HCT116 (cell line): Measurements from ENCODE around the gene YWHAH. TPM values are rescaled to one million over a fixed set of nuclear protein-coding genes. Genes with fewer than 3 reads are reported as not detected.

Experiments used
- ATAC-seq: fragments of 200-7000 bp; cut with Tn5 transposase; 2 replicates; pipeline ENCODE4 v1.9.1; 2020; ENCODE audit warnings: mild to moderate bottlenecking, moderate library complexity
- BruUV-seq: library from RNA; stranded (reverse); fragments of 400-500 nt; replicated peaks from 2 replicates; lab custom pipeline; 2021; lab: Mats Ljungman, UMichigan
- CTCF ChIA-PET: fragments of 300-600 bp; sonication (Branson Sonifier 250); formaldehyde crosslinking; loops from one replicate; lab custom pipeline; 2021; ENCODE audit warnings: antibody characterized with exemption; lab: Charles Lee
- POLR2A ChIA-PET: fragments of 300-600, 350-600 bp; sonication (Branson Sonifier 250); formaldehyde crosslinking; loops from one replicate; lab custom pipeline; 2021; ENCODE audit warnings: antibody characterized with exemption; lab: Charles Lee
- RAD21 ChIA-PET, 2 experiments: fragments of 300-600 bp; sonication (Branson Sonifier 250); formaldehyde crosslinking; loops; one replicate each; lab custom pipeline; 2023; ENCODE audit warnings: low total read pairs in 2 of 2; ENCODE audit not compliant: uncharacterized antibody in 2 of 2, unreplicated experiment in 2 of 2, low non-redundant PET in 1 of 2; lab: Charles Lee
- DNase-seq: peaks from one replicate; pipeline ENCODE4 v3.0.0-alpha.2; 2010; ENCODE audit warnings: low read depth, low spot score
- H2AFZ ChIP-seq: fragments of 200-600 bp; shearing (Covaris generic), sonication (generic); 2 replicates; pipeline ENCODE4 v1.6.1; 2017; ENCODE audit warnings: low read depth, mixed run types, mixed read lengths, antibody characterized with exemption, low read length; ENCODE audit not compliant: poor library complexity, severe bottlenecking
- H3K27ac ChIP-seq: 2 replicates; pipeline ENCODE4 v1.5.1; 2012; ENCODE audit warnings: low read depth, low read length
- H3K27me3 ChIP-seq: fragments of 200-600 bp; sonication (generic); 2 replicates; pipeline ENCODE4 v1.6.1; 2016; ENCODE audit warnings: mixed run types, low read length, mixed read lengths; ENCODE audit not compliant: insufficient read depth
- H3K36me3 ChIP-seq, 2 experiments: fragments of 200-500 bp in 1 of 2; fragments of 200-600 bp in 1 of 2; sonication (Bioruptor generic) in 1 of 2; sonication (generic) in 1 of 2; 2 replicates each; pipeline versions ENCODE4 v1.5.1 to v1.6.1; 2014 to 2016; ENCODE audit warnings: low read length in 2 of 2, inconsistent platforms in 1 of 2, mixed read lengths in 1 of 2, mixed run types in 1 of 2; ENCODE audit not compliant: insufficient read depth in 2 of 2, control insufficient read depth in 1 of 2
- H3K4me1 ChIP-seq, 2 experiments: fragments of 200-600 bp in 1 of 2; sonication (generic) in 1 of 2; 2 replicates each; pipeline versions ENCODE4 v1.5.1 to v1.6.1; 2012 to 2017; ENCODE audit warnings: low read length in 2 of 2, inconsistent platforms in 1 of 2, mild to moderate bottlenecking in 1 of 2, mixed read lengths in 1 of 2, mixed run types in 1 of 2, moderate library complexity in 1 of 2; ENCODE audit not compliant: insufficient read depth in 2 of 2, control insufficient read depth in 1 of 2
- H3K4me2 ChIP-seq: fragments of 200-600 bp; sonication (generic); 2 replicates; pipeline ENCODE4 v1.6.1; 2017; ENCODE audit warnings: mixed run types, low read length, mixed read lengths
- H3K4me3 ChIP-seq, 2 experiments: fragments of 200-600 bp in 1 of 2; sonication (generic) in 1 of 2; replicated peaks in 1 of 2; 2 replicates each; pipeline ENCODE4 v1.5.1; 2011 to 2016; ENCODE audit warnings: low read length in 2 of 2, control low read depth in 1 of 2, low read depth in 1 of 2, mild to moderate bottlenecking in 1 of 2, mixed read lengths in 1 of 2, mixed run types in 1 of 2
- H3K79me2 ChIP-seq: fragments of 200-600 bp; sonication (generic); 2 replicates; pipeline ENCODE4 v1.6.1; 2017; ENCODE audit warnings: mild to moderate bottlenecking, mixed run types, low read length, moderate library complexity, mixed read lengths; ENCODE audit not compliant: insufficient read depth
- H3K9ac ChIP-seq: fragments of 200-600 bp; sonication (generic); 2 replicates; pipeline ENCODE4 v1.6.1; 2016; ENCODE audit warnings: low read length, mixed read lengths
- H3K9me2 ChIP-seq: fragments of 200-600 bp; sonication (generic), shearing (Covaris generic); 2 replicates; pipeline ENCODE4 v1.6.1; 2017; ENCODE audit warnings: mixed run types, mild to moderate bottlenecking, moderate library complexity; ENCODE audit not compliant: insufficient read depth
- H3K9me3 ChIP-seq, 2 experiments: fragments of 200-500 bp in 1 of 2; fragments of 200-600 bp in 1 of 2; sonication (Bioruptor generic) in 1 of 2; sonication (generic) in 1 of 2; 2 replicates each; pipeline ENCODE4 v1.6.1; 2014 to 2017; ENCODE audit warnings: low read length in 2 of 2, mixed read lengths in 2 of 2, inconsistent platforms in 1 of 2, low read depth in 1 of 2, mild to moderate bottlenecking in 1 of 2, mixed run types in 1 of 2, moderate library complexity in 1 of 2; ENCODE audit not compliant: control insufficient read depth in 1 of 2, insufficient read depth in 1 of 2
- H4K20me1 ChIP-seq: fragments of 200-600 bp; sonication (generic), shearing (Covaris generic); 2 replicates; pipeline ENCODE4 v1.6.1; 2017; ENCODE audit warnings: mixed run types, mild to moderate bottlenecking, moderate library complexity; ENCODE audit not compliant: insufficient read depth
- CEBPB ChIP-seq: IDR thresholded peaks from 2 replicates; pipeline ENCODE4 v1.6.1; 2012; ENCODE audit warnings: low read depth
- EZH2 ChIP-seq: fragments of 200-600 bp; sonication (generic); IDR thresholded peaks from 2 replicates; pipeline ENCODE4 v1.6.1; 2017; ENCODE audit warnings: antibody characterized with exemption, mixed run types
- EZH2phosphoT487 ChIP-seq: fragments of 200-600 bp; IDR thresholded peaks from 2 replicates; pipeline ENCODE4 v1.6.1; 2018; ENCODE audit warnings: antibody characterized with exemption, borderline replicate concordance
- JUND ChIP-seq: IDR thresholded peaks from 2 replicates; pipeline ENCODE4 v1.6.1; 2012
- SRF ChIP-seq: IDR thresholded peaks from 2 replicates; pipeline ENCODE4 v1.6.1; 2012; ENCODE audit warnings: low read depth
- TCF7L2 ChIP-seq: IDR thresholded peaks from 2 replicates; pipeline ENCODE4 v1.7.0; 2011; ENCODE audit warnings: borderline replicate concordance, inconsistent platforms; ENCODE audit not compliant: insufficient read depth, insufficient read length; ENCODE audit errors: extremely low read depth
- YY1 ChIP-seq: IDR thresholded peaks from 2 replicates; pipeline ENCODE4 v1.6.1; 2011; ENCODE audit warnings: low read length, low read depth, moderate library complexity, mild to moderate bottlenecking; ENCODE audit not compliant: insufficient replicate concordance; ENCODE audit errors: extremely low read depth
- ZFX ChIP-seq: fragments of 450-650 bp; IDR thresholded peaks from 2 replicates; pipeline ENCODE4 v1.6.1; 2017
- ZNF274 ChIP-seq: fragments of 200-500 bp; sonication (Bioruptor generic); IDR thresholded peaks from 2 replicates; pipeline ENCODE4 v1.6.1; 2014; ENCODE audit warnings: mild to moderate bottlenecking, low read depth, low read length, inconsistent platforms
- intact Hi-C: fragments of 100-400 bp; cut with micrococcal nuclease; formaldehyde crosslinking; loops from 2 replicates; pipeline ENCODE4 v1.10.0; 2022
- total RNA-seq: library from RNA; stranded (reverse); gene quantifications from one replicate; pipeline ENCODE4 v1.2.1, GENCODE V29; 2021; ENCODE audit not compliant: unreplicated experiment
- TF ChIP-seq, protein P1 (sequence below): IDR thresholded peaks from 2 replicates; pipeline ENCODE4 v1.6.1; 2012
- TF ChIP-seq, protein P2 (sequence below), 3 experiments: fragments of 200-600 bp in 1 of 3; sonication (generic) in 1 of 3; IDR thresholded peaks in 2 of 3; conservative IDR thresholded peaks in 1 of 3; 2 replicates each; pipeline ENCODE4 v1.5.1; 2012 to 2017; ENCODE audit warnings: low read depth in 2 of 3, low read length in 2 of 3, antibody characterized with exemption in 1 of 3, borderline replicate concordance in 1 of 3, control low read depth in 1 of 3, mild to moderate bottlenecking in 1 of 3, mixed read lengths in 1 of 3, mixed run types in 1 of 3, moderate library complexity in 1 of 3; ENCODE audit not compliant: insufficient read depth in 1 of 3

The YWHAH gene
- total RNA-seq, 1 experiment from 2014 or later, result 140 TPM

DNA sequence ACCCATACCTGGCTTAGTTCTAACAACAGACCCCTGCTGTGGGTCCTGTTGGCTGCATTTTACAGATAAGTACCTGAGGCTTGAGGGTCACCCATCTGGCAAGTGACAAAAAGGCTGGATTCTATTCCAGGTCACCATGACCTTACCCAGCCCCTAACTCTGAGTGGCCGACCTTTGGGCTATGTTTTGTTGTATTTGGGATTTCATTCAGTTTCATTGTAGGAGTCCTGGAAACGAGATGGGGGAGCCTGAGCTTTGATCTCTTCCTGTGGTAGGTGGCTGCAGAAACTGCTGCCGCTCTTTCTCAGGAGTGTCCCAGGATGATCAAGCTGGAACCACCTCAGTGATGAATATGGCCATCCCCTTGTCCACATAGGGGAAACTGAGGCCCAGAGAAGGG lies 24.6 kb upstream of the YWHAH start:
- no peak for TF ChIP-seq YY1
- TF ChIP-seq, protein P1, sequence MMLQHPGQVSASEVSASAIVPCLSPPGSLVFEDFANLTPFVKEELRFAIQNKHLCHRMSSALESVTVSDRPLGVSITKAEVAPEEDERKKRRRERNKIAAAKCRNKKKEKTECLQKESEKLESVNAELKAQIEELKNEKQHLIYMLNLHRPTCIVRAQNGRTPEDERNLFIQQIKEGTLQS, result no peak
- no peak for TF ChIP-seq SRF
- no peak for TF ChIP-seq TCF7L2
- TF ChIP-seq JUND, result no peak
- TF ChIP-seq EZH2phosphoT487, result no peak
- no peak for TF ChIP-seq CEBPB
- no peak for TF ChIP-seq EZH2
- TF ChIP-seq ZFX, result no peak
- TF ChIP-seq, protein P2, sequence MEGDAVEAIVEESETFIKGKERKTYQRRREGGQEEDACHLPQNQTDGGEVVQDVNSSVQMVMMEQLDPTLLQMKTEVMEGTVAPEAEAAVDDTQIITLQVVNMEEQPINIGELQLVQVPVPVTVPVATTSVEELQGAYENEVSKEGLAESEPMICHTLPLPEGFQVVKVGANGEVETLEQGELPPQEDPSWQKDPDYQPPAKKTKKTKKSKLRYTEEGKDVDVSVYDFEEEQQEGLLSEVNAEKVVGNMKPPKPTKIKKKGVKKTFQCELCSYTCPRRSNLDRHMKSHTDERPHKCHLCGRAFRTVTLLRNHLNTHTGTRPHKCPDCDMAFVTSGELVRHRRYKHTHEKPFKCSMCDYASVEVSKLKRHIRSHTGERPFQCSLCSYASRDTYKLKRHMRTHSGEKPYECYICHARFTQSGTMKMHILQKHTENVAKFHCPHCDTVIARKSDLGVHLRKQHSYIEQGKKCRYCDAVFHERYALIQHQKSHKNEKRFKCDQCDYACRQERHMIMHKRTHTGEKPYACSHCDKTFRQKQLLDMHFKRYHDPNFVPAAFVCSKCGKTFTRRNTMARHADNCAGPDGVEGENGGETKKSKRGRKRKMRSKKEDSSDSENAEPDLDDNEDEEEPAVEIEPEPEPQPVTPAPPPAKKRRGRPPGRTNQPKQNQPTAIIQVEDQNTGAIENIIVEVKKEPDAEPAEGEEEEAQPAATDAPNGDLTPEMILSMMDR (IDR thresholded peaks at IDR 0.05 in 2 of 3, conservative IDR thresholded peaks at IDR 0.05 in 1 of 3; ENCODE audit: borderline replicate concordance in 1 of 3, insufficient read depth in 1 of 3, low read depth in 2 of 3, low read length in 2 of 3), result no peak
- no peak for TF ChIP-seq ZNF274
- TF ChIP-seq, all 23 proteins: peak for 0
- Histone ChIP-seq H3K9ac (no peak overlapping the region), H3K79me2 (no peaks in the 10 kb centered on the region), H4K20me1 (no peaks in the 10 kb centered on the region), H2AFZ (no peak overlapping the region), H3K4me3 (no peak overlapping the region), H3K27me3 (no peaks in the 10 kb centered on the region), H3K9me3 (no peaks in the 10 kb centered on the region), H3K4me2 (no peak overlapping the region), H3K9me2 (no peaks in the 10 kb centered on the region), H3K36me3 (no peaks in the 10 kb centered on the region), H3K27ac (no peak overlapping the region), H3K4me1 (peaks cover 0 to 3% of the 10 kb centered on the region in 2 experiments; a peak in 1 of 4 replicates)
- ATAC-seq (no peak), DNase-seq (no peak)
- no TSS peak for BruUV-seq
- ChIA-PET POLR2A (no interaction called here), CTCF (no interaction called here), RAD21 (no interaction called here)
- intact Hi-C loops, result no loop called here
